Measurements from ENCODE around the gene SAP30.

SAP30 gene

GRCh38 chr4:173365359-173365996 lies 5.3 kb upstream of the SAP30 start:
- peak; percentile 82 for FAIRE-seq
- no peak for DNase-seq (ENCODE audit: insufficient read length, low spot score)

GRCh38 chr4:173367285-173367684 lies 3.5 kb upstream of the SAP30 start:
- FAIRE-seq (peak; percentile 78), DNase-seq (ENCODE audit: insufficient read length, low spot score) (no peak)

GRCh38 chr4:173367946-173368345 lies 2.8 kb upstream of the SAP30 start:
- no peak for DNase-seq (ENCODE audit: insufficient read length, low spot score)

GRCh38 chr4:173370130-173370476 lies 651 bp upstream of the SAP30 start:
- FAIRE-seq (no peak), DNase-seq (ENCODE audit: insufficient read length, low spot score) (peak; percentile 1)

More at GRCh38 chr4:173367946-173368345, 2.8 kb upstream of the SAP30 start:
- FAIRE-seq = peak; percentile 85

- peak; percentile 63 for FAIRE-seq
- peak; percentile 14 for DNase-seq (ENCODE audit: insufficient read length, low spot score)
Measured at GRCh38 chr4:173371292-173372192, 788 bp downstream of the SAP30 start.

- no peak for FAIRE-seq
Measured at GRCh38 chr4:173374588-173374987, 3.8 kb downstream of the SAP30 start.

GRCh38 chr4:173379929-173380328 lies 9.2 kb downstream of the SAP30 start:
- no peak for FAIRE-seq

More at GRCh38 chr4:173374588-173374987, 3.8 kb downstream of the SAP30 start:
- DNase-seq (ENCODE audit: insufficient read length, low spot score) = no peak

GRCh38 chr4:173380987-173381386 lies 10.2 kb downstream of the SAP30 start:
- FAIRE-seq (no peak), DNase-seq (ENCODE audit: insufficient read length, low spot score) (no peak)

More at GRCh38 chr4:173379929-173380328, 9.2 kb downstream of the SAP30 start:
- DNase-seq (ENCODE audit: insufficient read length, low spot score) = no peak

GRCh38 chr4:173381610-173382009 lies 10.9 kb downstream of the SAP30 start:
- FAIRE-seq = peak; percentile 39
- no peak for DNase-seq (ENCODE audit: insufficient read length, low spot score)

GRCh38 chr4:173382349-173382748 lies 11.6 kb downstream of the SAP30 start:
- no peak for DNase-seq (ENCODE audit: insufficient read length, low spot score)

GRCh38 chr4:173386751-173387150 lies 16.0 kb downstream of the SAP30 start:
- DNase-seq (ENCODE audit: insufficient read length, low spot score) (no peak), FAIRE-seq (no peak)

More at GRCh38 chr4:173382349-173382748, 11.6 kb downstream of the SAP30 start:
- no peak for FAIRE-seq

GRCh38 chr4:173391701-173392100 lies 20.9 kb downstream of the SAP30 start:
- no peak for DNase-seq (ENCODE audit: insufficient read length, low spot score)
- no peak for FAIRE-seq

GRCh38 chr4:173397604-173398003 lies 26.9 kb downstream of the SAP30 start:
- DNase-seq (ENCODE audit: insufficient read length, low spot score) (no peak), FAIRE-seq (no peak)

GRCh38 chr4:173398220-173398619 lies 27.5 kb downstream of the SAP30 start:
- DNase-seq (ENCODE audit: insufficient read length, low spot score) = no peak
- FAIRE-seq = peak; percentile 4

GRCh38 chr4:173398779-173399415 lies 28.1 kb downstream of the SAP30 start, which contains the start of gene SCRG1:
Gene SCRG1 (minus strand): TSS chr4:173399116. CDS start chr4:173391414, 7,702 bp downstream.
- FAIRE-seq = no peak
- DNase-seq (ENCODE audit: insufficient read length, low spot score) = no peak

GRCh38 chr4:173401063-173401462 lies 30.3 kb downstream of the SAP30 start:
- no peak for DNase-seq (ENCODE audit: insufficient read length, low spot score)
- FAIRE-seq = no peak

- no peak for DNase-seq (ENCODE audit: insufficient read length, low spot score)
- FAIRE-seq = no peak
Measured at GRCh38 chr4:173403051-173403450, 32.3 kb downstream of the SAP30 start.

- DNase-seq (ENCODE audit: insufficient read length, low spot score) (no peak), FAIRE-seq (no peak)
Measured at GRCh38 chr4:173404296-173404865, 33.6 kb downstream of the SAP30 start.

- no peak for DNase-seq (ENCODE audit: insufficient read length, low spot score)
- FAIRE-seq = peak; percentile 70
Measured at GRCh38 chr4:173405840-173406606, 35.3 kb downstream of the SAP30 start.

- FAIRE-seq (no peak), DNase-seq (ENCODE audit: insufficient read length, low spot score) (no peak)
Measured at GRCh38 chr4:173410079-173410478, 39.3 kb downstream of the SAP30 start.

All from GM19239 (cell line).